GM21528 (cell line): ENCODE measurements around the gene RAB22A.
A peak's percentile ranks its signal among the peaks of the same experiment; 100 is the strongest.

Source experiments
- ATAC-seq: cut with Tn5 transposase; IDR thresholded peaks from one replicate; pipeline ENCODE4 v1.9.1; 2021; ENCODE audit warnings: mild to moderate bottlenecking, moderate library complexity; ENCODE audit not compliant: unreplicated experiment, low FRiP score

Gene RAB22A, protein sequence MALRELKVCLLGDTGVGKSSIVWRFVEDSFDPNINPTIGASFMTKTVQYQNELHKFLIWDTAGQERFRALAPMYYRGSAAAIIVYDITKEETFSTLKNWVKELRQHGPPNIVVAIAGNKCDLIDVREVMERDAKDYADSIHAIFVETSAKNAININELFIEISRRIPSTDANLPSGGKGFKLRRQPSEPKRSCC

DNA sequence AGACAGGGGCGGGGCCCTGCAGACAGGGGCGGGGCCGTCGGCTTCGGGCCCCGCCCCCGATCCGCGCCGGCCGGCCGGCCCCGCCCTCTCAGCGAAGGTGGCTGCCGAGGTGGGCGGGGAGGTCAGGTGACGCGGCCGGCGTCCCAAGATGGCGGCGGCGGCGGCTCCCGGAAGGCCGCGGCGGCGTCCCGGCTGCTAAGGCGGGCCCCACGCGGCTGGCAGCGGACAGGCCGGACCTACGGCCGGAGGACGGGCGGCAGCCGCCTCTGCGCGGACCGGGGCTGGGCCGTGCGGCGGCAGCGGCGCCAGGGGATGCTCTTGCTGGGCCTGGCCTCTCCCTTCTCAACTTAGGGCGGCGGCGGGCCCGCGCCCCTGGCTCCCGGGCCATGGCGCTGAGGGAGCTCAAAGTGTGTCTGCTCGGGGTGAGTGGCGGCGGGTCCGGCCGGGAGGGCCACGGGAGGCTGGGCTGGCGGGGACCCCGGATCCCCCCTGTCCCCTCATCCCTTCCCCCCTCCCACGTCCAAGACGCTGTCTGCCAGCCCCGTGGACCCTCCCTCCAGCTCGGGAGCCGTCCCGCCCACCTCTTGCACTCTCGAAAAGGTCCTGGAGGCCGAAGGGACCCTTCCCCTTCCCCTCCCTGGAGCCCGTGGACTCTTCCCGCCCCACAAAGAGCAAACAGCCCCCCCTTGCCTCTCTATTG is at the start of gene RAB22A:
Gene RAB22A (plus strand): TSS at position 125 of the 700 bp plus-strand sequence. CDS start 262 bp downstream, at position 387.
- ATAC-seq, result peak; percentile 78

DNA sequence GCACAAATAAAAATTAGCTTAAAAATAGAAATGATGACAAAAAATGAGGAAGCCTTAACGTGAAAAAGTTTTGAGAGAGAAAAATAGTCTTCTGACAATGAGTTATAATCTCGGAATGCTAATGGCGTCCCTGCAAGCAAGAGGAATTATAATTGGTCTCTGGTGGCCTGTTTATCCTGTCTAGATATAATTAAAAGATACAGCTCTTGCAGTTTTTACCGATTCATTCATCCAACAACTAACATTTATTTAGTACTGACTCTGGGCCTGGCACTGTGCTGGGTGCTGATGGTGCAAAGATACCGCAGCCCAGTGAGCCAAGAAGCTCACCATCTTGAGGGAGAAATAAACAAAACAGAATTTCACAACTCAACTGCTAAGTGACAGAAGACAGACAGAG is 49.5 kb upstream of the RAB22A start:
- no peak for ATAC-seq

DNA sequence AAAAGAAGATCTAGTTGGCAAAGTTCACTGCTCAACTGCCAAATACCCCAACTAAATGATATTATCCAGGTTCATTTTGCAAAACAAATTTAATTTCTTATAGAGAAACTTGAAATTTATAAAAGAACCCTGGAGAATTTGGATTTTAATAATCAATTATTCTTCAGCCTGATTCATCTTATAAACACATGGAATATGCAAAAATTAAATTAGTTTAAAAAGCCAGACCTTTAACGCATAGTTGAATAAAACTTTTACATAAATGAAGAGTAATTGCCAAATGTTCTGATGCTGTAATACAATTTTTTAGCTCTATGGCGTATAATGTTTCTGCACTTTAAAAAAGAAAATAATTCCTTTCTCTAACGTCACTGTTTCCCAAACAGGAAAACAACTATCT is 47.9 kb upstream of the RAB22A start:
- ATAC-seq, result no peak

DNA sequence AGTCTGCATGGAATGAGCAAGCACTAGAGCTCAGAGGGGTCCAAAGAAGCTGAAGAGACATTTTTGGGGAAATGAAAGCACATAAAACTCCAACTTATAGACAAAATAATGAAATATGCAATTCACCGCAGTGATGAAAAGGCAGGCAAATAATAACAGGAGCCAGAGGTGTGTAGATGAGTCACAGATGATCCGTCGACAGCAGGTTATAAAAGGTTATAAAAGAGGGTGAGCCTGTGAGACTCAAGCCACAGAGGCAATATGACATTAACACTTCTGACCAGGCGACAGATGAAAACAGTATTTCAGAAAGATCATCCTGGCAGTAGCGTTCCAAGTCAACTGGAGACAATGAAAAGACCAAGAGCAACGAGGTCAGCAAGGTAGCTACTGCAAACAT is 45.2 kb upstream of the RAB22A start:
- no peak for ATAC-seq

DNA sequence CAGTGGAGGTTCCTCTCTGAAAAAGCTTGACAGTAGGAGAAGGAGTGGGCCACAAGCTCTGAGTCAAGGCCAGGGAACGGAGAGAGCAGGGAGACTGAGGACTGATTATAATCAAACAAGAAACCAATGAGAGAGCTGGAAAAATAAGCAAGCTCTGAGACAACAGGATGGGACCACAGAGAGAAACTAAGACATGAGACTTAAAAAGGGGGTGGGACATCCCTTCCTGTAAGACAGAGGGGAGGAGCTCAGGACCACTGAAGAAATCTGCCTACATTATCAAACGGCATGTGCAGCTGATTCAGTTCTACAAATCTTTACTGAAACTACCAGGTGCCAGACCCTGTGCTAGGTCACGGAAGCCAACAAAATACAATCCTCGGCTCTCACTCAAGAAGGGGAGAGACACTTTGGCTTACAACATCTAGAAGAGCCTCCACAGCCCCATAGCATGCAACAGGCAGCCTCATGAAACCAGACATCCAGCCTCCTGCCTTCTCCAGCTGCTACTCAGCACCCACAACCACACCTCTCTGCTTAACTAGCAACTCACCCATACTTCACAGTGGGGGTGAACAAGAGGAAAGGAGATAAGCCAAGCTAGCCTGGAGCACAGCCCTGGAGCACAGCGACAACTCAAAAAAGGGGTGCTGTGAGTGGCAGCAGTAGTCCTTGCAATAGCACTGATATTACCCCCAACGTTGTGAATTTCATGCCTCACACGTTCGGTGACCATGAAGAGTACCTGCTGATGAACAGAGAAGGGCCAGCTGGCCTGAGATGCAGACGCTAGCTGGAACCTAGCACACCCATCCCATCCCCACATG is 41.9 kb upstream of the RAB22A start:
- ATAC-seq, result no peak

DNA sequence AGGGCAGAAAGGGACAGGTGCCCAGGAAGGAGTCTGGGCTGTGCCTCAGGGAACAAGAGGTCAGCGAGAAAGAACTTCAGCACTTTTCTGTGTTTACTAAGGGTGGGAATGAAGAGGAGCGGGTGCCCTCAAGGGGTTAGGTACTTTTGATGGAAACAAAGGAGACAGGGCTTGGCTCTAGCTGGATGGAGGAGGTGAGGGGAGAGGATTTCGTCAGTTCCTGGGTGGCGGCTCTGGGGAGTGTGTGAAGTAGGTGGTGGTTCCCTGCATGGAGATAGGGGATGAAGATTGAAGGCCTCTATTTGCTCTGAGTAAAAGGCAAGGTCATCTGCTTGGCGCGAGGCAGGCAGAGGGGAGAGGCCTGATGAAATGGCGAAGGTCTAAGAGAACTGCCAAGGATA is 41.1 kb upstream of the RAB22A start:
- ATAC-seq, result no peak

DNA sequence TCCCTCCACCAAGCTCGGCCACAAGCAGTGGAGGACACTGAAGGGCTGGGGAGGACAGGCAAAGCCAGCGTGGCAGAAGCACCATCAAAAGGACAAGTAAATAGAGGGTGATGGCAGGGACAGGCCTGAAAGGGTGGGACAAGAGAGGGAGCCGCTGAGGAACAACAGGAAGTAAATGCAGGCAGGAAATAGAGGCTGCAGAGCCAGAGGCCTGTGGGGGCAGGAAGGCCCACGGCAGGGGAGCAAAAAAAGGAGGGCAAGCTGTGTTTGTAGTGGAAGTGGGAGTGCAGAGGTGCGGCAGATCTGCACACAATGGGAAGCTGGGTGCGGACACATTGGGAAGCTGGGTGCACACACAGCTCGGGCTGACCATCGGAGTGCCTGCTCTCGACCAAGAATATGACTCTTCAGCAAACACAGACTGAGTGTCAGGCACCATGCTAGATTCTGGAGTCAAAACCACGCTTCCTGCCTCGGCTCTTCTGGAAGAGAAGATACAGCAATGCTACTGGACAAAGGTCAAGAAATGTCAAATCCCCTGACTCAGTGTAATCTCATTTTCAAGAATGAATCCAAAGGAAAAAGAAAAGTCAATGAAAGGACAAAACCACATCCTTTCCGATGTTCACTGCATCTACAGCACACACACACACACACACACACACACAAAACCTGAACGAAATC is 40.4 kb upstream of the RAB22A start:
- ATAC-seq, result no peak

DNA sequence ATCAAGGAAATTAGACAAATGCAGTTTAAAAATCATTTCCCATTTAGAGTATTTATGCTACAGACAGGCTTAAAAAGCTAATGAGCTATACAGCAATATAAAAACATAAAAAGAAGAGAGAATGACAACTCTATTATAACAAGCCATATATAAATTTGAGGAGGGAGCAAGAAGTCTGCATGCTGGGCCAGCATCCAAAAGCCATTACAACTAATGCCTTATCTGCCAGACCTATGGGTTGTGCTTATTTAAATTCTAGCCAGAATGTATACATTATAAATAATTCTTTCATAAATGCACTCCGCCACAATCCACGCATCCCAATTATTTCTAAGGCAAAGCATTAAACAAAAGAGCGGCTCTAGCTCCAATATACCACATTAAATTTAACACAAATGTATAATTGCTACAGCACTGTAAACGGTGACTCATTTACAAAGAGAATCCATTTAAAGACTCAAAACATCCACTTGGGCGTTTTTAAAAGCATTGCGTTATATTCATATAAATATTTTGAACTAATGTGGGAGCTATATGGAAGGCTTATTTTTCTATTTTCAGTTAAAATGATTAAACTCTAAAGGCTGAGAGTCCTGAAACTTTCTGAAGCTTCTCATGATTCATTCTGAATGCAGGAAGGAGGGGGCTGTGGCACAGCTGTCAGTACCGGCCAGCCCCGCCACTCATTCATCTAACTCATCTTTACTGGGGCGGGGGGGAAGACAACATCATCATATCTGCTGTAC is 37.7 kb upstream of the RAB22A start:
- ATAC-seq, result no peak

DNA sequence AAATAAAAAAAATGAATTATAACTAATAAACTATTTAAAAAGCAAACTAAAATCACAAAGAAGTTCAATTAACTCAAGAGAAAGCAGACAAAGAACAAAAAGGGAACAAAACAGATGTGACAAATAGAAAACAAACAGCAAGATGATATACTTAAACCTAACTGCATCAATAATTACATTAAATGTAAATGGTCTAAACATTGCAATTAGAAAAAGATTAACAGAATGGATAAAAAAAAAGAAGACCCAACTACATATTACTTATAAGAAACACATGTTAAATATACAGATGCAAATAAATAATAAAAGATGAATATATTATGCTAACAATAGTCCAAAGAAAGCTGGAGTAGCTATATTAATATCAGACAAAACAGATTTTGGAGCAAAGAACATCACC is 35.1 kb upstream of the RAB22A start:
- no peak for ATAC-seq

DNA sequence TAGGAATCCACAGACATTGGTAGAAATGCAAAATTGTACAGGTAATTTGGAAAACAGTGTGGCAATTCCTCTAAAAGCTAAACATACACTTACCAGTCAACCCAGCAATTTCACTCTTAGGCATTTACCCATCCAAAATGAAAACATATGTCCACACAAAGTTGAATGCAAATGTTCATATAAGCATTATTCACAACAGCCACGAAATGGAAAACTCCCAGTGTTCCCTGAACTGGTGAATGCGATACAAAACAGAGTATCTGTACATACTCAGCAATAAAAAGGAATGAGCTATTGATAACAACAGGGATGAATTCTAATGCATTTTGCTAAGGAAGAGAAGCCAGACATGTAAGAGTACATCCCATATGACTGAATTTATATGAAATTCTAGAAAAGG is 32.4 kb upstream of the RAB22A start:
- ATAC-seq, result no peak

DNA sequence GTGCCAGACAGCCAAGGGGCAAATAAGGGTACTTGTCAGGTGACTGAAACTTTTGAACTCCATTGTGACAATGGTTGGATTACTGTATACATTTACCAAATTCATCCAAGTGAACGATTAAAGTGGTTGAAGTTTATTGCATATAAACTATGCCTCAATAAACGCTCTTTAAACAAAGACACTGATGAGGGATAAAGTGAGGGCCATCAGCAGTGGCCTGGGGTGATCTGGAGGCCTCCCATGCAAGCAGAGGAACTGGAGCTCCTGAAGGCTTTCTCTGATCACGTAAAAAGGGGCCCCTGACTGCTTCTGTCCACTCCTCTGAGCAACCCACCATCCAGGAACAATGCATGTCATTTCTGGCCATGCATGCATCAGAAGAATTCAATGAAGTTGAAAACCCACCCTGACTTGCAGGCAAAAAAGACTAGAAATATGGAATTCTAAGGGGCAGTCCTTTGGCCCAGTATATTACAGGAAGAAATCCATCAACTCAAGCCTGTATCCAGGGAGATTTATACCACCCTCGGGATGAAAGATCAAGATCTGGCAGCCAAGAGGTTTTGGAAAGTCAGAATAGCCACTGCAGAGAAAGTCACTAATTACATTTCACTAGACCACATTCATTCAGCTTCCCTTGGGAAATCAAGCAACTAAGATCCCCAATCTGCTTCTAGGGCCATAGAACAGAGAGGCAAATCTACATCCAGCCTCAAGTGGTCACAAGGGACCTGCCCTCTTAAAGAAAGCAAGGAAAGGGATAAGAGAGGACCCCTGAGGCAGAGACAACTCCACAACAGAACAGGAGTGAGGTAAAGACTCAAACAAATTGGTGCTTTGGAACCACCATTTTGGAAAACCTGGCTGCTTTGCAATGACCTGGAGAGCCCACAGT is 31.7 kb upstream of the RAB22A start:
- no peak for ATAC-seq

DNA sequence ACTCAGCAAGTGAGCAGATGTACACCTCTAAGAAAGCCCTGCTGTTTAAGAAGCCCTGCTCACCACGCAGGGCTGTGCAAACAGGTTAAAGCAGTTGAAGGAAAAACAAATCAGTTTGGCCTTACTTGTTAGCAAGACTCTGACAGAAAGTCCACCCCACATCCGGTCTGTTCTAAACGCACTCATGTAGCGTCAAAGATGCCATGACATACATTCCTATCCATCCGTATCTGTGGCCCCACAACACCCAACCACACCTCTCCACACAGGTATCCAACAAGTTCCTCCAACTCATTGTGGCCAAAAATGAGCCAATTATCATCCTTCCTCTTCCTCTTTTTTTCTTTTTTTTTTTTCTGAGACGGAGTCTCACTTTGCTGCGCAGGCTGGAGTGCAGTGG is 22.8 kb upstream of the RAB22A start:
- no peak for ATAC-seq

DNA sequence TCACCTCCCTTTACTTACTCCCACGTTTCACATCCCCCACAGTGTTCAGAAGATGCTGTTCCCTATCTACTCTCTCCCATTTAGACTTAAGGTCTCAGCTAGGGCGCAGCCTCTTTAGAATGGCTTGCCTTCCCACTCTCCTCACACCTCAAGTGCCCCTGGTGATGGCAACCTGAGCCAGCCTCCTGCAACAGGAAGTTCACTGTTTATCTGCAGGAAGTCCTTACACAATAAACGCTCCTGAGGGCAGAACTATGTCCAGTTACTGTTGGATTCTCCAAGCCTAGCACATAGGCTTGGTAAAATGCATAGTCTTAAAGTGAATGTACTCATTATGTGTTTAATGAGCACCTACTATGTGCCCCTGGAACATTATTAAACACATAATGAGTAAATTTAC is 21.9 kb upstream of the RAB22A start:
- ATAC-seq, result no peak

DNA sequence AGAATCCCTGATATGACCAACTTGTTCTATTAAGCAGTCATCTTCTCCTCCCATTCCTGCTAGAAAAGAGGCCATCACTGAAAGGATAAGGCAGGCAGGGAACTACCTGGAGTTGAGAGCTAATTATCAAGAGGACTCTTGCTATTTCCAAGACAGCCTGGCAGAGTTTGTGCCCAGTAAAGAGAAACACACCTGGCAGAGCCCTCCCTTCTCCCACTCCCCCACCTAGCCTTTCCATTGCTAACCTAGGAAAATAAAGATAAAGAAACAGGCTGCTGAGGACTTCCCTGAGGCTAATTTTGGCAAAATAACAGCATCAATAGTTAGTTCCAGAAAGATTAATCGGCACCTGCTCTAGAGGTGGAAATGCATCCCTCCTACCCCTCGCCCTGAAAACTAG is 20.4 kb upstream of the RAB22A start:
- no peak for ATAC-seq

DNA sequence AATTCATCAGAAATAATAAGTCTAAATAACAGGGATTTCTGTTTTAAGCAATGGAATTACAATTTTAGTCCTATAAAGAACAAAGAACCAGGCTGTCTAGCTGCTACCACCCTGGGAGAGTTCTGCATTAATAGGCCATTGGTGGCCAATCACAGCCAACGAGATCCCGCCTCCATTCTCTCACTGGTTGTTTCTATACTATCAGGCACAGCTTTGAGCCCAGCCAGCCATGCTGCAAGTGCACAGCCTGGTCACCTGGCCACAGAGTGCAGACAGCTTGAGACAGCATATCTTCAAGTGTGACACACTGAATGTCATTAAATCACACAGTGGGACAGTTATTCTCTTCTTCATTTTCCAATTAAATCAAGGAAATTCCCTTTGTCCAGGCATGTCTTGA is 16.1 kb upstream of the RAB22A start:
- no peak for ATAC-seq

DNA sequence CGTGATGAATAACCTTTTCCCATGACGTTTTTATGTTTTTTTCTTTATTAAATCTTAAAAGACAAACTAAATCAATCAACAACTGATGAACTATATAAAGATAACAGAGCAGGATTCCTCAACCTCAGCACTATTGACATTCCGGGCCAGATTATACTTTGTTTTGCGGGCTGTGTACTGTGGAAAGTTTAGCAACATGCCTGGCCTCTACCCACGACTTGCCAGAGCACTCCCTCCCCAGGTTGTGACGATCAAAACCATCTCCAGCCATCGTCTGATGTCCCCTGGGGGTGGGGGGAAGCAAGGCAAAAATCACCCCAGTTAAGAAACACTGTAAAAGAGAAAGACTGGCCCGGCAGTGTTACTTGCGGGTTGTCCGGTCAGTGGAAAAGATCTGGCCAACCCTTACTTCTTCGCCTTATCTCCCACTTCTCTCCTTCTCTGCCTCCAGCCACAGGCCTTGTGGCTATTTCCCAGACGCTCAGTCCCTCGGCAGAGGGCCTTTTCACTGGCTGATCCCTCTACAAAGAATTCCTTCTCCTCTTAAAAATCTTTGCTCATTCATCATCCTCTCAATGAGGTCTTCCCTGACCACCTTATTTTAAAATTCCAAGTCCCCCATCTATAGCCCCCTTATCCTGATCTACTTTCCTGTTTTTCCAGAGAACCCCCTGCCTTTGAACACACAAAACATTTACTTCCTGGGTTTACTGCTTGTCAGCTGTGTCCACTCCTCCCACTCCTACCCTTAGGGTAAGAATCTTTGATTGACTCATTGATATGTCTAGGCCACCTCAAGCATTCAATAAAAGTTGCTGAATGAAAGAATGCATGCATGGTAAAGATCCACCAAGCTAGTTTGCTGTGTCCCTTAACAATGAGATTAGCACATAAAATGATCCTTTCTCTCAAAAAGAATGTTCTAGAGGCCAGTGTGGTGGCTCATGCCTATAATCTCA is 14.7 kb upstream of the RAB22A start:
- no peak for ATAC-seq

DNA sequence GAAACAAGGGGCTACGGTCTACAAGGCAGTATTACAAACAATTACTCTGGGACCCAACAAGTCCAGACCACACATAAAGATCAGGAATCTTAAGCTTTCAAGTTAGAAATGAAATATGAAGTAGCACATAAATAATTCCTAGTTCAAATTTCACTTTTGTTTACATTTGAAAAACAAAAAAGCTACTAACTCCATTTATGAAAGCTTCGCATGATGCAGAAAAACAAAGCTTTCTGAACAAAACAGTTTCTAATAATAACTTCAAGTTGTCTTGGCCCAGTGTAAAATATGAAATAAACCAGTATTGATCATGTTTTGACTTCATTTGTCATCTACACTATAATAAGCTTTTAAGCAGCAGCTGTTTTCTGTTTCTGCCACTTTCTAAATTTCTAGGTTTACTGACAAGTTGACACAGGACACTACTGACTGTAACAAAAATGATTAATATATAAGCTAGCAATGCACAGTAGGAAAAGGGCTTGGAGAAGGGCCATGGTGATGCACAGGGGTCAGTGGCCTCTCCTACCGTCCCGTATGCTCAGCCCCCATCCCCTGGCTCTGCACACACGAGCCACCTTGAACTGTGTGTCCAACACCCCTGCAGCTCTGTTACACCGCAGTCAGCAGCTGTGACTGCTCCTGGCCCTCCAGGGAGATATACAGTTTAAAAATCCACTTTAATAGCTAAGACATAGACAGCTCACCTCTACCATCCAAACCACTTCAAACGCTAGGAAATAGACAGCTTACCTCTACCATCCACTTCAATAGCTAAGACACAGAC is 13.3 kb upstream of the RAB22A start:
- ATAC-seq, result no peak

DNA sequence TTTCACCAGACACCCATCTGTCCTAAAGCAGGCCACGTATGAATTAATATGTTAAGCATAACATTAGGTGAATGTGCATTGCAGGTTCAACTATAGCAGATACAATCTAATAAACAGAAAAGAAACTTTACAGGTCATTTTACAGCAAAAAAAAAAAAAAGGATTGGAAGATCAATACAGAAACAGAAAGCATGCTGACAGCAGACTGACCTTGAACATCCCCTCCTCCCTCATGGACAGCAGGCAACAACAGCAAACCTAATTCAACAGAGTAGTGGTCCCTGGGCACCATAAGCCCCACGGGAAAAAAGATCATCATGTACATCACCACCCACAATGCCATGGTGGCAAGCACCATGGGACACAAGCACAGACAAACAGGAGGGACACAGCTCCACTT is 12.1 kb upstream of the RAB22A start:
- no peak for ATAC-seq
